Glutamatergic neuron (in vitro differentiated cells): ENCODE results near the gene RAPGEF1. TPM values are rescaled to one million over a fixed set of nuclear protein-coding genes. Genes with fewer than 3 reads are reported as not detected.
A peak's percentile ranks its signal among the peaks of the same experiment; 100 is the strongest.

ENCODE experiments used
- DNase-seq: peaks from one replicate; pipeline ENCODE4 v3.0.0; 2022
- H3K27ac Mint-ChIP-seq: one replicate; pipeline ENCODE4 v1.8.0; 2020; ENCODE audit warnings: mild to moderate bottlenecking, mixed read lengths, inconsistent platforms; ENCODE audit not compliant: unreplicated experiment
- H3K27me3 Mint-ChIP-seq: one replicate; pipeline ENCODE4 v1.8.0; 2020; ENCODE audit warnings: mild to moderate bottlenecking, moderate library complexity, mixed read lengths, inconsistent platforms; ENCODE audit not compliant: unreplicated experiment
- H3K36me3 Mint-ChIP-seq: one replicate; pipeline ENCODE4 v1.8.0; 2020; ENCODE audit warnings: mild to moderate bottlenecking, mixed read lengths, inconsistent platforms; ENCODE audit not compliant: unreplicated experiment
- H3K4me1 Mint-ChIP-seq: one replicate; pipeline ENCODE4 v1.8.0; 2020; ENCODE audit warnings: mild to moderate bottlenecking, low read depth, mixed read lengths, inconsistent platforms; ENCODE audit not compliant: unreplicated experiment
- H3K4me3 Mint-ChIP-seq: one replicate; pipeline ENCODE4 v1.8.0; 2020; ENCODE audit warnings: mild to moderate bottlenecking, mixed read lengths, inconsistent platforms; ENCODE audit not compliant: unreplicated experiment
- H3K9me3 Mint-ChIP-seq: one replicate; pipeline ENCODE4 v1.8.0; 2020; ENCODE audit warnings: mild to moderate bottlenecking, moderate library complexity, mixed read lengths, inconsistent platforms; ENCODE audit not compliant: unreplicated experiment
- total RNA-seq: library from RNA; stranded (reverse); fragmentation: NEBNext Ultra II Directional; extraction: Animal tissue kit (Norgen Biotek cat#: 25700); gene quantifications from one replicate; pipeline ENCODE4 v1.2.1, GENCODE V29; 2021; ENCODE audit not compliant: unreplicated experiment
- TF ChIP-seq, protein P1 (sequence below): fragments of 200-600 bp; sonication (generic); IDR thresholded peaks from one replicate; pipeline ENCODE4 v1.5.0; 2021; ENCODE audit not compliant: partially characterized antibody, unreplicated experiment

RAPGEF1 gene
- total RNA-seq, 1 donor from 2014 or later: 319 TPM

DNA sequence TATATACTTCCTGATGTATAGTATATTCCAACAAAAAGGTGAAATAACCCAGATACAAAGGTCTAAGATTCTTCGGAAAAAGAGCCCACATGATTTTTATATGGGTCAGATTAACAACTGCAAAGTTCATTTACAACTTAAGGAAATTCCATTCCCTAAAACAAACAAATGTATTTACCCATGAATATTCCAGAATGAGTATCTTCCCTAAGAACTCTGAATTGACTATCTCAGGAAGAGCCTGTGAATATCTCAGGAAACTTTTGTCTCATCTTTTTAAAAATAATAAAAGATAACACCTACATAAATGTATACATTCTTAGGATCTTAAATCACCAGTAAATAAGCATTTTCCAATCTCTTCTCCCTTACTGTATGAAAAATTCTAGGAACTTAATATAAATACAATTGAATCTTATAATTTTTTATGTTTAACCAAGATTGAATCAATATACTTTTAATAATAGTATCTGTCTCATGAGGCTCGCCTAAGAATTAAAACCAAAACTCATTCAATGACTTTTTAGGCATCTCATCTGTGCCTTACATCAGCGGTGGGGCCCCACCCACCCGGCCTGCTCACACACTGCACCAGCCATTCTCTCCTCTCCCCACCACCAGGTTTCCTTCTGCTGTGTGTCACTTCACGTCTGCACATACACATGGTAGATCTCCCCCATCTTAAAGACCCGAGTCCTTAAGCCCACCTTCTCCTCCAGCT, 78.1 kb downstream of the RAPGEF1 start:
- Mint-ChIP-seq H3K4me1 (peaks cover 48% of the 10 kb centered on the region), H3K9me3 (peaks cover 13% of the 10 kb centered on the region), H3K4me3 (no peak overlapping the region), H3K27me3 (peaks cover 1% of the 10 kb centered on the region), H3K27ac (peak overlapping the region; percentile 64), H3K36me3 (peaks cover 17% of the 10 kb centered on the region)
- TF ChIP-seq, protein P1, sequence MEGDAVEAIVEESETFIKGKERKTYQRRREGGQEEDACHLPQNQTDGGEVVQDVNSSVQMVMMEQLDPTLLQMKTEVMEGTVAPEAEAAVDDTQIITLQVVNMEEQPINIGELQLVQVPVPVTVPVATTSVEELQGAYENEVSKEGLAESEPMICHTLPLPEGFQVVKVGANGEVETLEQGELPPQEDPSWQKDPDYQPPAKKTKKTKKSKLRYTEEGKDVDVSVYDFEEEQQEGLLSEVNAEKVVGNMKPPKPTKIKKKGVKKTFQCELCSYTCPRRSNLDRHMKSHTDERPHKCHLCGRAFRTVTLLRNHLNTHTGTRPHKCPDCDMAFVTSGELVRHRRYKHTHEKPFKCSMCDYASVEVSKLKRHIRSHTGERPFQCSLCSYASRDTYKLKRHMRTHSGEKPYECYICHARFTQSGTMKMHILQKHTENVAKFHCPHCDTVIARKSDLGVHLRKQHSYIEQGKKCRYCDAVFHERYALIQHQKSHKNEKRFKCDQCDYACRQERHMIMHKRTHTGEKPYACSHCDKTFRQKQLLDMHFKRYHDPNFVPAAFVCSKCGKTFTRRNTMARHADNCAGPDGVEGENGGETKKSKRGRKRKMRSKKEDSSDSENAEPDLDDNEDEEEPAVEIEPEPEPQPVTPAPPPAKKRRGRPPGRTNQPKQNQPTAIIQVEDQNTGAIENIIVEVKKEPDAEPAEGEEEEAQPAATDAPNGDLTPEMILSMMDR: no peak
- DNase-seq: no peak

DNA sequence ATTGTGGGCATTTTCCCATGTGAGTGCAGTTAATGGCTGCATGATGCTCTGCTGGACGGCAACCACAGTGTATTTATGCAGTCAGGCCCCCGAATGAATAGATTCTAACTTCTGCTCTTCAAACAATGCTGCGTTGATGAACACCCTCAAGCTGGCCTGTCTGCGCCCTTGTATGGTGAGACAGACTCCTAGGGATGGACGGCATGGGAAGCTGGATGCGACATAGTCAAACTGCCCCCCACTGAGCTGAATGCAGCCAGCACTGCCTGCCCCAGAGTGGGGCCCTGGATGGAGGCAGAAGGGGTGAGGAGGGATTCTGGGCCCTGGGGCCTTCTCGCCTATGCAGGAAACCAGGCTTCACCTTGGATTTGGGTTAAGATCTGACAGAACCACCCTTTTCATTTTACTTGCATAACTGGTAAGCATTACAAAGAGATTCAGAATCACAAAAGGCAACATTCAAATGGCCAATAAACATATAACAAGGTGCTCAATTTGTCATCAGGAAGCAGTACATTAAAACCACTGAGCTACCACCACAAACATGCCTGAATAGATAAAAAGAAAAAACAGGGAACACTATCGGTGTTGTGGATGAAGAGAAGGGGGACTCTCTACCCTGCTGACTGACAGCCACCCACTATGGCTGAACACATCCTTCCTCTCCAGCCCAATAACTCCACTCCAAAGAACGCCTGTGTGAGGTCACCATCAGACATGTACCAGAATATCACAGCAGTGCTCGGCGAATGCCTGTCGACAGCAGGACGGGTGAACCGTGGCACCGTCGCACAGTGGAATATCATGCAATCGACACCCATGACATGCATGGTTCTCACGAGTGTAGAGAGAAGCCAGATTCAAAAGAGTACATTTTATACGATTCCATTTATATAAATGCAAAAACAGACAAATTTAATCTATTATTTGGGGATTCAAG, 79.1 kb downstream of the RAPGEF1 start:
- peak overlapping the region; percentile 71 for H3K27ac Mint-ChIP-seq
- no peak for DNase-seq
- peaks cover 51% of the 10 kb centered on the region for H3K4me1 Mint-ChIP-seq
- peaks cover 13% of the 10 kb centered on the region for H3K9me3 Mint-ChIP-seq
- H3K4me3 Mint-ChIP-seq: no peak overlapping the region
- H3K36me3 Mint-ChIP-seq: peaks cover 17% of the 10 kb centered on the region
- TF ChIP-seq, protein P1: no peak
- H3K27me3 Mint-ChIP-seq: peaks cover 3% of the 10 kb centered on the region

DNA sequence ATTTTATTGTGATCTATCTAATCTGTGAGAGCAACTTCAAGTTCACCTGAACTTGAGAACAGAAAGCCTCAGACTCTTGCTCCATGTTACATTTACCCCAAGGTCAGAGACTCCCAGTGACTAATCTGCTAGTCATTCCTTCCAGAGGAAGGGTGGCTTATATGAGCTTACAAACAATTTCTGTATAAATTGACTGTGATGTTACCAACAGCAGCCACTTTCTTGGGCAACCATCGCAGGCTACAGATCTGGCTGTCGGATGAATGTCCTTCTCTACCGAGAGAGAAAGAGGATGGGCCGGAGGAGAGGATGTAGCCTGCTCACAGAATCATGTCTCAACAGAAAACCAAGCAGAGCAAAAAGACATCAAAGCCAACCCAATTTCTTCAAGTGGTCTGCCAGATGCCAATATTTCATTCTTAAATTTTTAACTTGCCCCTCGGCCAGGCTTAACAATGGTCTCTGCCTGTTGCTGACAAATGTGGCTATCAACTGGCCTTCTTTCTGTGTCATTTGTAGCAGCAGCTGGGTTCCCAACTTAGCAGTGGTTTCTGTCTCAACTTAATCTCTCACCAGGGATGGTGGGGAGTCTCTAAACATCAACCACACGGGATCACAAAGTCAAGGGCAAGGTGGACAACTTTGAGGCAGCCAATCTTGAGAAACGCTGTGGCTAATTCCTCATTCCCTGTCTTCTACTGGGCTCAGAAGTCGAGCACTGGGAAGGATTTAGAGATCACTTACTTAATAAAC, 81.3 kb downstream of the RAPGEF1 start:
- DNase-seq: no peak
- H3K36me3 Mint-ChIP-seq: no peaks in the 10 kb centered on the region
- no peak overlapping the region for H3K4me3 Mint-ChIP-seq
- peaks cover 46% of the 10 kb centered on the region for H3K4me1 Mint-ChIP-seq
- peaks cover 3% of the 10 kb centered on the region for H3K27me3 Mint-ChIP-seq
- H3K27ac Mint-ChIP-seq: no peak overlapping the region
- peaks cover 10% of the 10 kb centered on the region for H3K9me3 Mint-ChIP-seq
- TF ChIP-seq, protein P1: no peak

DNA sequence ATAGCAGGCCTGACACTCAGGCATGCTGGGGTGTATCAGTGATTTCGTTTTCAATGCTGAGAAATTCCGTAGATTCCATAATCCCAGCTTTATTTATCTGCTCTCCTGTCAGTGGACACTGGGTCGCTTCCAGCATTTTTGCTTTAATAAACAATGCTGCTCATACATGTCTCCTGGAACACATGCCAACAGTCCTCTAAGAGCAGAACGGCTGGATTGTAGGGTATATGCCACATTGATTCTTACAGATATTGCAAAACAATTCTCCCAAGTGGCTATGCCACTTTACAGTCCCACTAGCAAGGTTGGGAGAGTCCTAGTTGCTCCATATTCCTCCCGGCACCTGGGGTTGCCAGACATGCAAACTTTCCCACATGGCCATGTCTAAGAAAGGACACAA, 81.9 kb downstream of the RAPGEF1 start:
- peaks cover 46% of the 10 kb centered on the region for H3K4me1 Mint-ChIP-seq
- H3K9me3 Mint-ChIP-seq: peaks cover 7% of the 10 kb centered on the region
- DNase-seq: no peak
- no peak overlapping the region for H3K4me3 Mint-ChIP-seq
- peaks cover 3% of the 10 kb centered on the region for H3K27me3 Mint-ChIP-seq
- TF ChIP-seq, protein P1: no peak
- no peak overlapping the region for H3K27ac Mint-ChIP-seq
- H3K36me3 Mint-ChIP-seq: no peaks in the 10 kb centered on the region
